H9 (cell line): ENCODE data around the gene CXCR5. TPM values are rescaled to one million over a fixed set of nuclear protein-coding genes. Genes with fewer than 3 reads are reported as not detected.
A peak's percentile ranks its signal among the peaks of the same experiment; 100 is the strongest.

Source experiments
- DNase-seq: peaks from one replicate; pipeline ENCODE4 v3.0.0-alpha.2; 2017
- H2AFZ ChIP-seq: one replicate; pipeline ENCODE4 v1.6.1; 2013; ENCODE audit warnings: mild to moderate bottlenecking, low read length, control low read depth, moderate library complexity
- H2AK5ac ChIP-seq: 2 replicates; pipeline ENCODE4 v1.6.1; 2013; ENCODE audit warnings: low read length, control low read depth, mixed read lengths; ENCODE audit not compliant: insufficient read length
- H2BK120ac ChIP-seq: one replicate; pipeline ENCODE4 v1.6.1; 2013; ENCODE audit warnings: low read depth, mild to moderate bottlenecking, low read length, control low read depth, inconsistent platforms; ENCODE audit not compliant: poor library complexity, severe bottlenecking
- H2BK12ac ChIP-seq: 2 replicates; pipeline ENCODE4 v1.6.1; 2013; ENCODE audit warnings: low read length, control low read depth, mixed read lengths, low read depth; ENCODE audit not compliant: insufficient read length
- H2BK15ac ChIP-seq: 2 replicates; pipeline ENCODE4 v1.6.1; 2013; ENCODE audit warnings: low read depth, low read length, control low read depth
- H2BK20ac ChIP-seq: one replicate; pipeline ENCODE4 v1.6.1; 2013; ENCODE audit warnings: low read depth, mild to moderate bottlenecking, low read length, control low read depth, inconsistent platforms; ENCODE audit not compliant: poor library complexity, severe bottlenecking
- H2BK5ac ChIP-seq: 2 replicates; pipeline ENCODE4 v1.6.1; 2013; ENCODE audit warnings: low read length, control low read depth, mixed read lengths; ENCODE audit not compliant: insufficient read length
- H3K14ac ChIP-seq: 2 replicates; pipeline ENCODE4 v1.6.1; 2013; ENCODE audit warnings: low read length, control low read depth; ENCODE audit not compliant: insufficient read depth
- H3K18ac ChIP-seq: 2 replicates; pipeline ENCODE4 v1.6.1; 2013; ENCODE audit warnings: low read depth, mild to moderate bottlenecking, mixed read lengths, low read length, control low read depth; ENCODE audit not compliant: insufficient read length
- H3K23ac ChIP-seq: 2 replicates; pipeline ENCODE4 v1.6.1; 2013; ENCODE audit warnings: low read length, control low read depth, mixed read lengths, low read depth; ENCODE audit not compliant: insufficient read length
- H3K23me2 ChIP-seq: 2 replicates; pipeline ENCODE4 v1.6.1; 2013; ENCODE audit warnings: low read depth, mild to moderate bottlenecking, mixed read lengths, low read length, control low read depth; ENCODE audit not compliant: insufficient read length, poor library complexity, severe bottlenecking
- H3K27ac ChIP-seq: 2 replicates; pipeline ENCODE4 v1.5.1; 2013; ENCODE audit warnings: low read length, control low read depth, mixed read lengths, low read depth; ENCODE audit not compliant: insufficient read length
- H3K27me3 ChIP-seq: 2 replicates; pipeline ENCODE4 v1.6.1; 2013; ENCODE audit warnings: low read length, control low read depth, inconsistent platforms; ENCODE audit not compliant: insufficient read depth
- H3K4ac ChIP-seq: 2 replicates; pipeline ENCODE4 v1.6.1; 2013; ENCODE audit warnings: low read depth, mild to moderate bottlenecking, control low read depth, inconsistent platforms, low read length, moderate library complexity
- H3K4me1 ChIP-seq: 2 replicates; pipeline ENCODE4 v1.6.1; 2013; ENCODE audit warnings: low read length, control low read depth, inconsistent platforms; ENCODE audit not compliant: insufficient read depth
- H3K4me2 ChIP-seq: 2 replicates; pipeline ENCODE4 v1.6.1; 2013; ENCODE audit warnings: low read length, control low read depth, mixed read lengths; ENCODE audit not compliant: insufficient read length, insufficient read depth
- H3K56ac ChIP-seq: 2 replicates; pipeline ENCODE4 v1.6.1; 2013; ENCODE audit warnings: low read depth, mild to moderate bottlenecking, mixed read lengths, low read length, control low read depth; ENCODE audit not compliant: insufficient read length
- H3K79me1 ChIP-seq: 2 replicates; pipeline ENCODE4 v1.6.1; 2013; ENCODE audit warnings: low read depth, mild to moderate bottlenecking, moderate library complexity, low read length, control low read depth, inconsistent platforms; ENCODE audit not compliant: insufficient read depth, poor library complexity, severe bottlenecking
- H3K79me2 ChIP-seq: 2 replicates; pipeline ENCODE4 v1.6.1; 2013; ENCODE audit warnings: low read length, control low read depth, inconsistent platforms; ENCODE audit not compliant: insufficient read depth
- H3K9ac ChIP-seq: 2 replicates; pipeline ENCODE4 v1.6.1; 2013; ENCODE audit warnings: low read length, control low read depth, mixed read lengths; ENCODE audit not compliant: insufficient read length; ENCODE audit errors: extremely low read depth
- H3K9me3 ChIP-seq: one replicate; pipeline ENCODE4 v1.6.1; 2013; ENCODE audit warnings: low read depth, low read length, inconsistent platforms; ENCODE audit not compliant: control insufficient read depth
- H3T11ph ChIP-seq: one replicate; pipeline ENCODE4 v1.6.1; 2013; ENCODE audit warnings: mild to moderate bottlenecking, low read length, control low read depth, inconsistent platforms
- H4K20me1 ChIP-seq: one replicate; pipeline ENCODE4 v1.6.1; 2013; ENCODE audit not compliant: control insufficient read depth, insufficient read length, insufficient read depth
- H4K5ac ChIP-seq: 2 replicates; pipeline ENCODE4 v1.6.1; 2013; ENCODE audit warnings: low read depth, mild to moderate bottlenecking, mixed read lengths, low read length, control low read depth; ENCODE audit not compliant: insufficient read length
- H4K8ac ChIP-seq: replicated peaks from 2 replicates; pipeline ENCODE4 v1.6.1; 2013; ENCODE audit warnings: low read length, control low read depth, mixed read lengths, low read depth; ENCODE audit not compliant: insufficient read length
- H4K91ac ChIP-seq: 2 replicates; pipeline ENCODE4 v1.6.1; 2013; ENCODE audit warnings: low read depth, mild to moderate bottlenecking, moderate library complexity, mixed read lengths, low read length, control low read depth; ENCODE audit not compliant: insufficient read length
- H3K27ac Mint-ChIP-seq, 3 experiments: 2 replicates in 2 of 3; 3 replicates in 1 of 3; pipeline ENCODE4 v1.8.0; 2020 to 2021; ENCODE audit warnings: mixed read lengths in 3 of 3, mild to moderate bottlenecking in 1 of 3, moderate library complexity in 1 of 3
- H3K27me3 Mint-ChIP-seq: 2 replicates; pipeline ENCODE4 v1.8.0; 2021; ENCODE audit warnings: low read depth, mild to moderate bottlenecking, moderate library complexity, mixed read lengths
- H3K36me3 Mint-ChIP-seq, 3 experiments: 2 replicates in 2 of 3; 3 replicates in 1 of 3; pipeline ENCODE4 v1.8.0; 2020 to 2021; ENCODE audit warnings: low read depth in 3 of 3, mixed read lengths in 3 of 3; ENCODE audit not compliant: insufficient read depth in 1 of 3
- H3K4me1 Mint-ChIP-seq, 2 experiments: 2 replicates each; pipeline ENCODE4 v1.8.0; 2020; ENCODE audit warnings: mixed read lengths in 2 of 2
- H3K4me3 Mint-ChIP-seq, 2 experiments: 2 replicates in 1 of 2; 3 replicates in 1 of 2; pipeline ENCODE4 v1.8.0; 2020 to 2021; ENCODE audit warnings: mild to moderate bottlenecking in 2 of 2, mixed read lengths in 2 of 2, moderate library complexity in 1 of 2
- H3K9me3 Mint-ChIP-seq, 2 experiments: 2 replicates in 1 of 2; 3 replicates in 1 of 2; pipeline ENCODE4 v1.8.0; 2020; ENCODE audit warnings: mild to moderate bottlenecking in 2 of 2, mixed read lengths in 2 of 2, moderate library complexity in 1 of 2
- CTCF ChIP-seq: fragments of 200-600 bp; sonication (generic); conservative IDR thresholded peaks from 3 replicates; pipeline ENCODE4 v1.8.0; 2021; ENCODE audit warnings: antibody characterized with exemption, mild to moderate bottlenecking
- WGBS: extraction: QIAGEN DNeasy Blood & Tissue Kit; methylation state at CpG from one replicate; pipeline ENCODE4 v1.1.7; 2013; ENCODE audit warnings: missing lambda C conversion rate, low lambda C conversion rate, mixed read lengths; ENCODE audit not compliant: insufficient read length; ENCODE audit errors: extremely low coverage; 5-methylcytosine and 5-hydroxymethylcytosine counted together
- total RNA-seq: library from RNA; stranded (reverse); gene quantifications from 2 replicates; pipeline ENCODE4 v1.2.1, GENCODE V29; 2021

Gene CXCR5
- total RNA-seq, 1 experiment from 2014 or later = 0.07 TPM

GRCh38 chr11:118914987-118915386, 31.3 kb downstream of the CXCR5 start:
- Mint-ChIP-seq H3K36me3 (peaks cover 0 to 12% (median 6%) of the 10 kb centered on the region in 3 experiments; a peak in 4 of 7 replicates), H3K27ac (peak overlapping the region in 1 of 3 experiments; percentile 74; a peak in 2 of 7 replicates), H3K4me3 (peak overlapping the region in 1 of 2 experiments; percentile 59; a peak in 1 of 5 replicates), H3K27me3 (no peaks in the 10 kb centered on the region), H3K9me3 (no peaks in the 10 kb centered on the region; a peak in 2 of 5 replicates), H3K4me1 (peaks cover 74 to 87% of the 10 kb centered on the region in 2 experiments)
- no peak overlapping the region for H2AK5ac ChIP-seq
- H2AFZ ChIP-seq = no peak overlapping the region
- no peaks in the 10 kb centered on the region for H3K27me3 ChIP-seq
- no peak overlapping the region for H3K4ac ChIP-seq
- H3K56ac ChIP-seq = no peak overlapping the region
- H3K23ac ChIP-seq = no peak overlapping the region
- WGBS = no CpG with 5 or more reads among the region's 4 CpGs
- H3K18ac ChIP-seq = no peak overlapping the region
- no peak overlapping the region for H4K8ac ChIP-seq
- H3K9me3 ChIP-seq = no peaks in the 10 kb centered on the region
- H3K27ac ChIP-seq = no peak overlapping the region
- H4K91ac ChIP-seq = no peak overlapping the region
- no peak for TF ChIP-seq CTCF
- H3K79me1 ChIP-seq = peaks cover 5% of the 10 kb centered on the region
- no peak overlapping the region for H3K9ac ChIP-seq
- peaks cover 8% of the 10 kb centered on the region; the same call in 1 of the 2 replicates for H3K79me2 ChIP-seq
- H2BK120ac ChIP-seq = no peak overlapping the region
- H2BK20ac ChIP-seq = no peak overlapping the region
- H3K14ac ChIP-seq = no peak overlapping the region
- peaks cover 21% of the 10 kb centered on the region; the same call in 1 of the 2 replicates for H3K4me1 ChIP-seq
- H3K4me2 ChIP-seq = no peak overlapping the region
- no peak overlapping the region for H2BK5ac ChIP-seq
- no peak overlapping the region for H4K5ac ChIP-seq
- H4K20me1 ChIP-seq = no peaks in the 10 kb centered on the region
- H3K23me2 ChIP-seq = peaks cover 18% of the 10 kb centered on the region
- no peak overlapping the region for H3T11ph ChIP-seq
- no peak overlapping the region for H2BK12ac ChIP-seq
- no peak for DNase-seq
- H2BK15ac ChIP-seq = no peak overlapping the region
